Stimulated activated CD8-positive, alpha-beta memory T cell treated with anti-CD3 and anti-CD28 coated beads, Interleukin-2, amount 100 ng/mL, for 1 hour (primary cell): ENCODE data around the gene DNAH12.
A peak's percentile ranks its signal among the peaks of the same experiment; 100 is the strongest.
"Not testable (repeated sequence)": the region's sequence is repeated elsewhere in the genome, so short reads cannot be mapped to it uniquely, and the experiment has no call there.

Experiments used
- DNase-seq, 2 donors: peaks; one replicate each; pipeline ENCODE4 v3.0.0-alpha.2; 2020; ENCODE audit warnings: low read depth in 2 of 2

Gene DNAH12

GRCh38 chr3:57402675-57403074, 141.5 kb downstream of the DNAH12 start:
- no peak for DNase-seq

DNA sequence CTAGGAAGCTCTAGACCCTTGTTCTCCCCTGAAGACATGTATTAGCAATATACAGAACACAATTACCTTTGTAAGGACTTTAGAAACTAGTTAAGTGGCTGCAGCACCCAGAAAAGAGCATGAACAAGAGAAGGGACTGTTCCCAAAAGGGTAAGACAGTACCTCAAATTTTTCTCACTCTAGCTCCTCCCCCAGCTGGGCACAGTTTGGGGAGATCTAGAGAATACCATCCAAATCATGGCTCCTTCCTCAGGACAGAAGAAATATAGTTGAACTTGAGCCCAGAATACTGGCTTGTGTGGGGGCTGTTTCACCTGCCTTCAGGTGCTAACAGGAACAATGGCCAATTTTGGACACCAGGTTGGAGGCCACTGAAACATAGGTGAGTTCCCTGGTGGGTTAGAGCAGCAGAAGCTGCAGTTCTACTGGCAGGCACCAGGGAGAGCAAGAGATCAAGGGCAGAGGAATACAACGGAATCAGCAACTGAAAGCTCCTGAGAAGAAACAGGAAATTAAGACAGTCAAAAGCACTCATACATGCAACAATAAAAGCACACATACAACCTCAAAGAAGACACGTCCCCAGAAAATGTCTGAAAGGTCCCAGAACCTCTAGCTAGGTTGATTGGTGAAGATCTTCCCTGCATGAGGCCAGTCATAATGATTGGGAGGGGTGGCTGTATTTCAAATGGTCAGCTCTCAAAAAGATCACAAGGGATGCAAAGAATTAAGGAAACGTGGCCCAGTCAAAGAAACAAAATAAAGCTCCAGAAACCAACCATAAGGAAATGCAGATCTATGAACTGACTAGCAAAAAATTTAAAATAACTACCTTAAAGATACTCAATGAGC, 146.7 kb downstream of the DNAH12 start:
- DNase-seq: peak in 1 of 2 donors; percentile 23

DNA sequence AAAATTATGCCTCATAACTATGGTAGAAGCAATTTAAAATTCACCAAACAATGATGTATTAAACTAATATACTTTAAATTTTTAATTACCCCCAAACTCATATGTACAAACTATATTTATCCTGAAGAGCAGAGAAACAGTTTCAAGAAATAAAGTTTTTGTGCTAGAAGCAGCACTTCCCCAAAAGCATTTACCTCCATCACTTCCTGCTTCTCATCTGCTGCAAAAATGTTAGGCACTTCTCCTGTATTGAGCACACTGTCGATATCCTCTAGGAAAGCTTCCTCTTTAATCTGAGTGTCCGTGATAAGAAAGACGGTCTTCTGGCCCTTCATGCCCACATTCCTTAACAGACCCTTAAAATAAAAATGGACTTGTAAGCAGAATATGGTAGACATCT, 150.2 kb downstream of the DNAH12 start:
- no peak for DNase-seq

DNA sequence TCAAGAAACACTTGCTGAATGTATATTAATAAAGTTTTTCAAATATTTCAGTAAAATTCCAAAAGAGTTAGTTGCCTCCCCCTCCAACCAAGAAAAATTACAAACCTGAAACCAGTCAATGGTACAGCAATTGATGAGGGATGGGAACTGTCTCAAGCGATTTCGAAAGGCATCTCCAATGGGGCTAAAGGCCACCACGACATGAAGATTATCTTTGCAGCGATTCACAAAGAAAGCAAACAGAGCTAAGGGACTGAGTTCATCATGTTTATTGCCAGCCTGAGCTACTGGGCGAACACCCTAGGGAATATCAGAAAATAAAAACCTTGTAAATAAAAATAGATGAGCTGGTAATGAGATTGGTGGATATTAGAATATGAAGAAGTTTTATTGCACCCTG, 152.4 kb downstream of the DNAH12 start:
- DNase-seq: no peak

DNA sequence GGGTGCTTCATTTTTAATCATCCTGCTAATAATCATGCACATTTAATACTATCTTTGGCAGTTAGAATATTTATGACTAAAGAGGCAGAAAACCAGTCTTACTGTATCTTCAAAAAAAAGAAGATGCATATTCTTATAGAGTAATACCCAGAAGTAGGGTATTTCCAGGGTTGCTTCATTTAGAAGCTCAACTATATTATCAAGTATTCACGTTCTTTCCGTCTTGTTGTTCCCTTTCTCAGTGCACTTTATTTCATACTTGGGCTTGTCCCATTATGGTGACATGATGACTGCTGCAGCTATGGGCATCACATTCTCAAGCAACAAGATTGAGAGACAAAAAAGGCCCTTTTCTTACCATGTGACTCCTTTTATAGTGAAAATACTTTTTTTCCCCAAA, 154.9 kb downstream of the DNAH12 start:
- DNase-seq: no peak

DNA sequence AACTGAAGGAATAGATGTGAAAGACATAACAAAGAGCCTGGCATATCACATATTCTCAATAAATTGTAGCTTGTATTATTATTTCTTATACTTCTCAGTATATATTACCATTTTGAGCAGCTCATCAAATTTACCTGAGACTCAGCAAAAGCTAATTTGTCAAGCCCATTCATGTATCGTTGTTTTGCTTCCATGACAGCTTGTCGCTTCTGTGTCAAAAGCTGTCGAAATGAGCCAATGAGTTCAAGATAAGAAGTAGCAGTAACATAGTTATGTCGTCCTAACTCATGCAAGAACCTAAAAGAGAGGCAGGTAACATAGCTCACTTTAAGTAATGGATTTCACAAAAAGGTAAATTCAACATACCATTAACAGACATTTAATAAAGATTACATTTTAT, 157.8 kb downstream of the DNAH12 start:
- DNase-seq: no peak

- no peak for DNase-seq
Observed at GRCh38 chr3:57385498-57385897, 158.6 kb downstream of the DNAH12 start.

- no peak for DNase-seq
Observed at GRCh38 chr3:57383838-57384237, 160.3 kb downstream of the DNAH12 start.

- DNase-seq: no peak
Observed at GRCh38 chr3:57383406-57383805, 160.7 kb downstream of the DNAH12 start.

GRCh38 chr3:57382933-57383332, 161.2 kb downstream of the DNAH12 start:
- DNase-seq: no peak

DNA sequence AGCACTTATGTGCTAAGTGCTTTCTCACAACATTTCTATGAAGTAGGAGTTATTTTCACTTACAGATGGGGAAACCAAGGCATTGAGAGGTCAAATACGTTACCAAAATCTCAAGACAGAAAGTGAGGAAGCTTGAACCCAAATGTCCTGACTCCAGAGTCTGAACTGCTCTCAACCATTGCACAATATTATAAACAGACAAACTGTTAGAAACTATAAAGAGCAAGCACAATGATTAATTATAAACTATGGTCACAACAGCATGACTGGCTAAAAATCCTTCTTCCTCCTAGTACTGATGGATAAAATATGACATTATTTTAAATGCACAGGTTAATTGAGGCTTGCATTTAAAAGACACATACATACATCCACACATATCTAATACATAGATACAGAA, 173.8 kb downstream of the DNAH12 start:
- DNase-seq: no peak

GRCh38 chr3:57365089-57365488, 179.1 kb downstream of the DNAH12 start:
- DNase-seq: not testable (repeated sequence)

- not testable (repeated sequence) for DNase-seq
Observed at GRCh38 chr3:57356275-57356674, 187.9 kb downstream of the DNAH12 start.

DNA sequence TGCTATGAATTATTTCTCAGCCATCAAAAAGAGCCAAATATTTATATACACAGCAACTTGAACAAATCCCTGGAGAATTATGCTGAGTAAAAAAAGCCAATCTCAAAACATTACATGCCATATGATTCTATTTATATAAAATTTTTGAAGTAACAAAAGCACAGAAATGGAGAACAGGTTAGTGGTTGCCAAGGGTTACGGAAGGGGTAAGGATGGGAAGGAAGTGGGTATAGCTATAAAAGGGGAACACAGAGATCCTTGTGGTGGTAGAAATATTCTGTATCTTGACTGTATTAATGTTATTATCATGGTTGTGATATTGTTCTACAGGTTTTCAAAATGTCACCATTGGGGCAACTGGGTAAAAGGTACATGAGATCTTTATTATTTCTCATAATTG, 189.4 kb downstream of the DNAH12 start:
- no peak for DNase-seq

DNA sequence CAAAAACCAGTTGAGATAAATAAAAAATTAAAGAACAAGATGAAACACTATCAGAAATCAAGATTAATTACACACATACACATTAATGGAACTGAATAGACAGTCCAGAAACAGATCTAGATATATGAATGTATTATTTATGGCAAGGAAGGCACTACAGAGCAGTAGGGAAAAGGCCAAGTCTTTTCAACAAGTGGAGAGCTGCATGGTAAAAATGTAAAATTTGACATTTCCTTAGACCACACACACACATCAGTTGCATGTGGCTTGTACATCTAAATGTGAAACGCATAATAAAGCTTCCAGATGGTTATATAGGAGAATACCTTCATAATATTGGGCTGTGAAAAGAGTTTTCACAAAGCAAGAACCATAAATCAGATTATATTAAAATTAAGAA, 193.9 kb downstream of the DNAH12 start:
- DNase-seq: no peak

GRCh38 chr3:57339071-57339642, 205.0 kb downstream of the DNAH12 start:
- not testable (repeated sequence) for DNase-seq

- not testable (repeated sequence) for DNase-seq
Observed at GRCh38 chr3:57338272-57339070, 205.7 kb downstream of the DNAH12 start.

DNA sequence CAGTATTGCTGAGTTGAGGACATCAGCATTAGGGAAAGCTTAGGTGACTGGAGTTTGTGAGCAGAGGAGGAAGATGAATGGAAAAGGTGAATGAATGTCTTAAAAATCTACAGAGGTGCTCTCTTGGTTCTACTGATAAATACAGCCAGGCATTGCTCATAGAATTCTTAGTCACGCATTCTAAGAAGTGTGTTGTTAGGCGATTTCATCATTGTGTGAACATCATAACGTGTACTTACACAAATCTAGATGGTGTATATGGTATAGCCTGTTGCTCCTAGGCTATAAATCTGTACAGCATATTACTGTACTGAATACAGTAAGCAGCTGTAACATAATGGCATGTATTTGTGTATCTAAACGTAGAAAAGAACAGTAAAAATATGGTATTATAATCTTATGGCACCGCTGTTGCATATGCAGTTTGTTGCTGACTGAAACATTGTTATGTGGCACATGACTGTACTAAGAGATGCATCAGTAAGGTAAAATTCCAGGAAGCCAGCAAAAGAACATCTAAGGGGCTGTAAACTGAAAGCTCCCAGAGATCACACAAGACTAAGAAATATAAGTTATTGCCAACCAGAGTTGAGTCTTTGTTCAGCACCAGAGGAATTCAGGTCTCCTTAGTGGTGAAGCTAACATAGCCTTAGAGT, 208.7 kb downstream of the DNAH12 start:
- DNase-seq: no peak

DNA sequence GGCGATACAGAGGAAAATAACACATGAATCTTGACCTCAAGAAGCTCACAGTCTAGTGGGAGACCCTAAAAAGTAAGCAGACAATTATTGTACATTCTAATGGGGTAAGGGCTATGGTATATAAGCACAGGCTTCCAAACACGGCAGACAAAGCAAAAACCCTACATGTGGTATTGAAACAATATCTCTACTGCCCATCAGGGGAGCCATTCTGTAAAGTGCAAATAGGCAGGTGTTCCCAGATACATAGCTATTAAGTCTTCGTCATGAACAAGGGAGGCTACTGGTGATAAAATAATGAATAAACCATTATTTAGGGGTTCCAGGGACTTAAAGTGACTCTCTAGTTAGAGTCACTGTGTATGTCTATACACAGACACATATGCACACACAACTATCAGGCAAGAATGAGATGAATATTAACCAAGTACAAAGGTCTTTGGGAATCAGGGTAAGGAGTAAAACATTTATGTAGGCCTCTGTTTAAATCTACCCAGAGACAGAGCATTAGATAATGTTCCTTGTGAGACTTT, 213.0 kb downstream of the DNAH12 start:
- DNase-seq: no peak

DNA sequence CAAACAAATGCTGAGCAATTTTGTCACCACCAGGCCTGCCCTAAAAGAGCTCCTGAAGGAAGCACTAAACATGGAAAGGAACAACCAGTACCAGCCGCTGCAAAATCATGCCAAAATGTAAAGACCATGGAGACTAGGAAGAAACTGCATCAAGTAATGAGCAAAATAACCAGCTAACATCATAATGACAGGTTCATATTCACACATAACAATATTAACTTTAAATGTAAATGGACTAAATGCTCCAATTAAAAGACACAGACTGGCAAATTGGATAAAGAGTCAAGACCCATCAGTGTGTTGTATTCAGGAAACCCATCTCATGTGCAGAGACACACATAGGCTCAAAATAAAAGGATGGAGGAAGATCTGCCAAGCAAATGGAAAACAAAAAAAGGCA, 217.6 kb downstream of the DNAH12 start:
- not testable (repeated sequence) for DNase-seq

DNA sequence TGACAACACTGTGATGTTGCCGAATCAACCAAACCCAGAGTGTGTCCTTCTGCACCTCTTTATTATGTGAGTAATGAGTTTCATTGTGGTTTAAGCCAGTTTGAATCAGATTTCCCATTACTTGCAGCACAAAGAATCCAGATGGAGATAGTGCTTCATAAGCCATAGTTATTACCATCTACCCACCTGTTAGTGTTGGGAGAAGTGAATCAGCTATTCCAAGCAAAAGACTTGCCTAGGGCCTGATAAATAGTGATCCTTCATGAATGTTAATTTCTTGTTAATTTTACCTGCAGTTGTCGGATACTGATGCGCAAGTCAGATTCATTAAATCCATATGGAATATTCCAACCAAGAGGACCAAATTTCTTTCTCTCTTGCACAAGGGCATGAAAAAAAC, 229.9 kb downstream of the DNAH12 start:
- DNase-seq: no peak
